Lung (tissue), 12 donors: ENCODE measurements around the gene THSD7A. TPM values are rescaled to one million over a fixed set of nuclear protein-coding genes. Genes with fewer than 3 reads are reported as not detected.

Source experiments
- ATAC-seq: fragments of 200-7000 bp; cut with Tn5 transposase; one replicate; pipeline ENCODE4 v1.9.1; 2020; ENCODE audit warnings: moderate number of reproducible peaks; ENCODE audit not compliant: insufficient read depth, low FRiP score
- DNase-seq, 3 donors: peaks; one replicate each; pipeline ENCODE4 v3.0.0-alpha.2; 2013 to 2017
- H3K27ac ChIP-seq, 2 donors: one replicate each; pipeline ENCODE4 v1.5.1; 2013; ENCODE audit warnings: mild to moderate bottlenecking in 2 of 2, moderate library complexity in 2 of 2, control low read depth in 1 of 2, inconsistent platforms in 1 of 2, low read depth in 1 of 2, low read length in 1 of 2
- H3K27me3 ChIP-seq, 3 donors: one replicate each; pipeline ENCODE4 v1.5.1; 2013; ENCODE audit warnings: low read length in 2 of 3; ENCODE audit not compliant: control insufficient read depth in 3 of 3, insufficient read depth in 3 of 3
- H3K36me3 ChIP-seq, 4 donors: one replicate each; pipeline ENCODE4 v1.5.1; 2013; ENCODE audit warnings: low read length in 4 of 4, mild to moderate bottlenecking in 1 of 4, moderate library complexity in 1 of 4; ENCODE audit not compliant: control insufficient read depth in 4 of 4, insufficient read depth in 4 of 4
- H3K4me1 ChIP-seq, 5 donors: one replicate each; pipeline ENCODE4 v1.5.1; 2013; ENCODE audit warnings: low read length in 5 of 5, mild to moderate bottlenecking in 2 of 5, moderate library complexity in 1 of 5; ENCODE audit not compliant: control insufficient read depth in 5 of 5, insufficient read depth in 5 of 5
- H3K4me3 ChIP-seq: one replicate; pipeline ENCODE4 v1.5.1; 2013; ENCODE audit warnings: mild to moderate bottlenecking, control low read depth, moderate library complexity
- H3K9ac ChIP-seq, 2 donors: one replicate each; pipeline ENCODE4 v1.5.1; 2013; ENCODE audit warnings: low read length in 2 of 2, control low read depth in 1 of 2; ENCODE audit not compliant: insufficient read depth in 1 of 2
- H3K9me3 ChIP-seq, 4 donors: one replicate each; pipeline ENCODE4 v1.5.1; 2013; ENCODE audit warnings: low read length in 3 of 4, mild to moderate bottlenecking in 1 of 4, moderate library complexity in 1 of 4; ENCODE audit not compliant: control insufficient read depth in 4 of 4, insufficient read depth in 3 of 4
- WGBS, 2 donors: extraction: QIAGEN DNeasy Blood & Tissue Kit; methylation state at CpG; one replicate each; pipeline ENCODE4 v1.1.7; 2013; 5-methylcytosine and 5-hydroxymethylcytosine counted together
- polyA plus RNA-seq, 2 donors: library from polyadenylated mRNA; stranded (reverse); fragments of 200-250 nt; gene quantifications; one replicate each; pipeline ENCODE4 v1.2.1, GENCODE V29; 2013
- total RNA-seq, 2 donors: library from RNA; depleted of rRNA in 1 of 2; stranded (reverse); fragments of >200 nt in 1 of 2; gene quantifications; one replicate each; pipeline ENCODE4 v1.2.1, GENCODE V29; 2014 to 2021
- TF ChIP-seq, protein P1 (sequence below): IDR thresholded peaks from 2 replicates; pipeline ENCODE4 v1.5.1; 2012; ENCODE audit warnings: mild to moderate bottlenecking; ENCODE audit errors: control extremely low read depth, extremely low read depth
- donor health status: control.
- donor health status: control.
- donor health status: Bipolar disorder and iron deficiency.
- donor health status: healthy.
- donor health status: DM: yes; HTN: yes; CAD: no.

THSD7A gene
- total and polyA plus RNA-seq, 4 donors: 0.53 to 12.1 (median 4.5) TPM

GRCh38 chr7:11819947-11820346 is 12.1 kb downstream of the THSD7A start:
- Histone ChIP-seq H3K9me3 (no peaks in the 10 kb centered on the region), H3K4me3 (no peak overlapping the region), H3K4me1 (peaks cover 0 to 5% (median 0%) of the 10 kb centered on the region in 5 donors), H3K9ac (no peak overlapping the region), H3K36me3 (peaks cover 0 to 5% (median 0%) of the 10 kb centered on the region in 4 donors), H3K27ac (no peak overlapping the region), H3K27me3 (no peaks in the 10 kb centered on the region)
- 96 to 98% methylated on average over 11 of the region's 11 CpGs for WGBS, 2 donors
- TF ChIP-seq, protein P1, sequence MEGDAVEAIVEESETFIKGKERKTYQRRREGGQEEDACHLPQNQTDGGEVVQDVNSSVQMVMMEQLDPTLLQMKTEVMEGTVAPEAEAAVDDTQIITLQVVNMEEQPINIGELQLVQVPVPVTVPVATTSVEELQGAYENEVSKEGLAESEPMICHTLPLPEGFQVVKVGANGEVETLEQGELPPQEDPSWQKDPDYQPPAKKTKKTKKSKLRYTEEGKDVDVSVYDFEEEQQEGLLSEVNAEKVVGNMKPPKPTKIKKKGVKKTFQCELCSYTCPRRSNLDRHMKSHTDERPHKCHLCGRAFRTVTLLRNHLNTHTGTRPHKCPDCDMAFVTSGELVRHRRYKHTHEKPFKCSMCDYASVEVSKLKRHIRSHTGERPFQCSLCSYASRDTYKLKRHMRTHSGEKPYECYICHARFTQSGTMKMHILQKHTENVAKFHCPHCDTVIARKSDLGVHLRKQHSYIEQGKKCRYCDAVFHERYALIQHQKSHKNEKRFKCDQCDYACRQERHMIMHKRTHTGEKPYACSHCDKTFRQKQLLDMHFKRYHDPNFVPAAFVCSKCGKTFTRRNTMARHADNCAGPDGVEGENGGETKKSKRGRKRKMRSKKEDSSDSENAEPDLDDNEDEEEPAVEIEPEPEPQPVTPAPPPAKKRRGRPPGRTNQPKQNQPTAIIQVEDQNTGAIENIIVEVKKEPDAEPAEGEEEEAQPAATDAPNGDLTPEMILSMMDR: no peak
- ATAC-seq (no peak), DNase-seq (no peak)

- no peaks in the 10 kb centered on the region for H3K9me3 ChIP-seq
- no peaks in the 10 kb centered on the region for H3K27me3 ChIP-seq
- H3K9ac ChIP-seq: no peak overlapping the region
- 94 to 95% methylated on average over 5 of the region's 5 CpGs for WGBS, 2 donors
- no peak overlapping the region for H3K4me3 ChIP-seq
- DNase-seq (no peak), ATAC-seq (no peak)
- peaks cover 0 to 5% (median 0%) of the 10 kb centered on the region in 5 donors for H3K4me1 ChIP-seq
- peaks cover 0 to 5% (median 0%) of the 10 kb centered on the region in 4 donors for H3K36me3 ChIP-seq
- TF ChIP-seq, protein P1: no peak
- H3K27ac ChIP-seq: no peak overlapping the region
These were observed 12.7 kb downstream of the THSD7A start for GRCh38 chr7:11819271-11819670.

- WGBS, 2 donors: 45 to 77% methylated on average over 4 of the region's 4 CpGs
- Histone ChIP-seq H3K27me3 (no peaks in the 10 kb centered on the region), H3K9ac (no peak overlapping the region), H3K36me3 (no peaks in the 10 kb centered on the region), H3K4me1 (peaks cover 0 to 5% (median 0%) of the 10 kb centered on the region in 5 donors), H3K27ac (no peak overlapping the region), H3K9me3 (no peaks in the 10 kb centered on the region), H3K4me3 (no peak overlapping the region)
- TF ChIP-seq, protein P1: no peak
- ATAC-seq: peak; percentile 41
- peak in 2 of 3 donors; percentile 18 to 31 for DNase-seq
These were observed 13.7 kb downstream of the THSD7A start for GRCh38 chr7:11818281-11818680.
